Uterus (tissue), 2 donors: ENCODE data around the gene P4HTM.

Experiments used
- POLR2A ChIP-seq, 2 donors: fragments of 450-650 bp; IDR thresholded peaks; one replicate each; pipeline ENCODE4 v1.6.1; 2016; ENCODE audit warnings: antibody characterized with exemption in 2 of 2, mild to moderate bottlenecking in 1 of 2, moderate library complexity in 1 of 2
- TF ChIP-seq, protein P1 (sequence below), 4 experiments: fragments of 200-600 bp in 2 of 4; fragments of 450-650 bp in 2 of 4; sonication (generic) in 2 of 4; IDR thresholded peaks; one replicate each; pipeline ENCODE4 v1.5.1; 2016 to 2019; ENCODE audit warnings: antibody characterized with exemption in 4 of 4, mild to moderate bottlenecking in 2 of 4, moderate library complexity in 1 of 4

- TF ChIP-seq, protein P1, sequence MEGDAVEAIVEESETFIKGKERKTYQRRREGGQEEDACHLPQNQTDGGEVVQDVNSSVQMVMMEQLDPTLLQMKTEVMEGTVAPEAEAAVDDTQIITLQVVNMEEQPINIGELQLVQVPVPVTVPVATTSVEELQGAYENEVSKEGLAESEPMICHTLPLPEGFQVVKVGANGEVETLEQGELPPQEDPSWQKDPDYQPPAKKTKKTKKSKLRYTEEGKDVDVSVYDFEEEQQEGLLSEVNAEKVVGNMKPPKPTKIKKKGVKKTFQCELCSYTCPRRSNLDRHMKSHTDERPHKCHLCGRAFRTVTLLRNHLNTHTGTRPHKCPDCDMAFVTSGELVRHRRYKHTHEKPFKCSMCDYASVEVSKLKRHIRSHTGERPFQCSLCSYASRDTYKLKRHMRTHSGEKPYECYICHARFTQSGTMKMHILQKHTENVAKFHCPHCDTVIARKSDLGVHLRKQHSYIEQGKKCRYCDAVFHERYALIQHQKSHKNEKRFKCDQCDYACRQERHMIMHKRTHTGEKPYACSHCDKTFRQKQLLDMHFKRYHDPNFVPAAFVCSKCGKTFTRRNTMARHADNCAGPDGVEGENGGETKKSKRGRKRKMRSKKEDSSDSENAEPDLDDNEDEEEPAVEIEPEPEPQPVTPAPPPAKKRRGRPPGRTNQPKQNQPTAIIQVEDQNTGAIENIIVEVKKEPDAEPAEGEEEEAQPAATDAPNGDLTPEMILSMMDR (IDR thresholded peaks at IDR 0.05), result no peak
- no peak for TF ChIP-seq POLR2A (IDR thresholded peaks at IDR 0.05)
Observed at GRCh38 chr3:49034650-49035049, 44.6 kb downstream of the P4HTM start.
